Activated naive CD4-positive, alpha-beta T cell treated with anti-CD3 and anti-CD28 coated beads, Interleukin-2, amount 50 U/mL, for 72 hours (primary cell): ENCODE measurements around the gene PPBP. TPM values are rescaled to one million over a fixed set of nuclear protein-coding genes. Genes with fewer than 3 reads are reported as not detected.
"Not testable (repeated sequence)": the region's sequence is repeated elsewhere in the genome, so short reads cannot be mapped to it uniquely, and the experiment has no call there.

ENCODE experiments used
- ATAC-seq, 2 donors: fragments of 150-1000 bp; cut with Tn5 transposase; 2 replicates each; pipeline ENCODE4 v1.10.0; 2021; ENCODE audit warnings: mild to moderate bottlenecking in 2 of 2, moderate library complexity in 2 of 2
- DNase-seq, 2 donors: peaks; one replicate each; pipeline ENCODE4 v3.0.0; 2021 to 2022; ENCODE audit warnings: low spot score in 2 of 2
- H3K27ac Mint-ChIP-seq, 2 donors: one replicate each; pipeline ENCODE4 v1.8.0; 2022; ENCODE audit warnings: mild to moderate bottlenecking in 2 of 2, mixed read lengths in 2 of 2
- H3K36me3 Mint-ChIP-seq, 2 donors: one replicate each; pipeline ENCODE4 v1.8.0; 2022; ENCODE audit warnings: mixed read lengths in 2 of 2
- H3K9me3 Mint-ChIP-seq, 2 donors: one replicate each; pipeline ENCODE4 v1.8.0; 2022; ENCODE audit warnings: mixed read lengths in 2 of 2
- total RNA-seq, 2 donors: library from RNA; stranded (reverse); gene quantifications; one replicate each; pipeline ENCODE4 v1.2.3, GENCODE V29; 2022

PPBP gene
- total RNA-seq, 2 donors from 2014 or later = not detected

GRCh38 chr4:74006009-74006476 is 18.1 kb upstream of the PPBP start:
- Mint-ChIP-seq H3K27ac (no peak overlapping the region), H3K36me3 (no peaks in the 10 kb centered on the region)
- no peak for DNase-seq

GRCh38 chr4:74005528-74005927 is 17.5 kb upstream of the PPBP start:
- H3K9me3 Mint-ChIP-seq = peaks cover 0 to 3% of the 10 kb centered on the region in 2 donors
- H3K27ac Mint-ChIP-seq = no peak overlapping the region
- no peaks in the 10 kb centered on the region for H3K36me3 Mint-ChIP-seq
- DNase-seq (no peak), ATAC-seq (no peak)

More at GRCh38 chr4:74006009-74006476, 18.1 kb upstream of the PPBP start:
- ATAC-seq = no peak
- peaks cover 0 to 5% of the 10 kb centered on the region in 2 donors for H3K9me3 Mint-ChIP-seq

GRCh38 chr4:74004668-74005067 is 16.7 kb upstream of the PPBP start:
- Mint-ChIP-seq H3K36me3 (no peaks in the 10 kb centered on the region), H3K27ac (no peak overlapping the region), H3K9me3 (peaks cover 0 to 3% of the 10 kb centered on the region in 2 donors)
- ATAC-seq = no peak
- DNase-seq = no peak

GRCh38 chr4:74000301-74000700 is 12.3 kb upstream of the PPBP start:
- H3K27ac Mint-ChIP-seq = no peak overlapping the region
- ATAC-seq = no peak

GRCh38 chr4:73998040-73999011 is 10.3 kb upstream of the PPBP start, which contains the start of gene CXCL5:
Gene CXCL5, minus strand, starts transcription at chr4:73998677. Its CDS starts 96 bp downstream, at chr4:73998581.
- H3K27ac Mint-ChIP-seq = no peak within 1 kb of the TSS
- peaks cover 0 to 6% of the 10 kb centered on the region in 2 donors for H3K36me3 Mint-ChIP-seq
- DNase-seq (no peak), ATAC-seq (no peak)
- H3K9me3 Mint-ChIP-seq = peaks cover 0 to 3% of the 10 kb centered on the region in 2 donors

More at GRCh38 chr4:74000301-74000700, 12.3 kb upstream of the PPBP start:
- Mint-ChIP-seq H3K36me3 (peaks cover 0 to 6% of the 10 kb centered on the region in 2 donors), H3K9me3 (peaks cover 0 to 3% of the 10 kb centered on the region in 2 donors)
- no peak for DNase-seq

GRCh38 chr4:73992050-73992449 is 4.1 kb upstream of the PPBP start:
- no peaks in the 10 kb centered on the region for H3K9me3 Mint-ChIP-seq
- H3K36me3 Mint-ChIP-seq = no peaks in the 10 kb centered on the region
- ATAC-seq = no peak
- no peak for DNase-seq
- H3K27ac Mint-ChIP-seq = no peak overlapping the region

GRCh38 chr4:73991742-73992000 is 3.7 kb upstream of the PPBP start:
- Mint-ChIP-seq H3K36me3 (no peaks in the 10 kb centered on the region), H3K9me3 (no peaks in the 10 kb centered on the region), H3K27ac (no peak overlapping the region)
- DNase-seq (no peak), ATAC-seq (no peak)

- DNase-seq (no peak), ATAC-seq (no peak)
- Mint-ChIP-seq H3K27ac (no peak overlapping the region), H3K9me3 (no peaks in the 10 kb centered on the region), H3K36me3 (no peaks in the 10 kb centered on the region)
Measured at GRCh38 chr4:73990988-73991741, 3.2 kb upstream of the PPBP start.

- ATAC-seq = no peak
- no peak for DNase-seq
- no peak overlapping the region for H3K27ac Mint-ChIP-seq
- H3K9me3 Mint-ChIP-seq = no peaks in the 10 kb centered on the region
- no peaks in the 10 kb centered on the region for H3K36me3 Mint-ChIP-seq
Measured at GRCh38 chr4:73989928-73990327, 1.9 kb upstream of the PPBP start.

- ATAC-seq (no peak), DNase-seq (no peak)
- no peaks in the 10 kb centered on the region for H3K36me3 Mint-ChIP-seq
- no peaks in the 10 kb centered on the region for H3K9me3 Mint-ChIP-seq
- no peak overlapping the region for H3K27ac Mint-ChIP-seq
Measured at GRCh38 chr4:73989031-73989430, 1.0 kb upstream of the PPBP start.

- Mint-ChIP-seq H3K27ac (no peak overlapping the region), H3K9me3 (no peaks in the 10 kb centered on the region), H3K36me3 (no peaks in the 10 kb centered on the region)
- ATAC-seq (no peak), DNase-seq (no peak)
Measured at GRCh38 chr4:73985528-73985852, 2.5 kb downstream of the PPBP start.

- Mint-ChIP-seq H3K36me3 (no peaks in the 10 kb centered on the region), H3K9me3 (no peaks in the 10 kb centered on the region), H3K27ac (no peak overlapping the region)
- DNase-seq = no peak
- no peak for ATAC-seq
Measured at GRCh38 chr4:73984736-73985527, 3.1 kb downstream of the PPBP start.

- not testable (repeated sequence) for ATAC-seq, DNase-seq, H3K9me3 Mint-ChIP-seq, H3K36me3 Mint-ChIP-seq
- H3K27ac Mint-ChIP-seq = peak overlapping the region in 1 of 2 donors; percentile 65
Measured at GRCh38 chr4:73981175-73981574, 6.8 kb downstream of the PPBP start.

GRCh38 chr4:73979407-73979957 is 8.5 kb downstream of the PPBP start:
- Mint-ChIP-seq H3K9me3 (peaks cover 11 to 16% of the 10 kb centered on the region in 2 donors), H3K27ac (no peak overlapping the region), H3K36me3 (peaks cover 0 to 6% of the 10 kb centered on the region in 2 donors)
- ATAC-seq (no peak), DNase-seq (no peak)

GRCh38 chr4:73978886-73979285 is 9.1 kb downstream of the PPBP start:
- H3K27ac Mint-ChIP-seq = no peak overlapping the region
- ATAC-seq (no peak), DNase-seq (no peak)
- H3K36me3 Mint-ChIP-seq = peaks cover 0 to 6% of the 10 kb centered on the region in 2 donors
- H3K9me3 Mint-ChIP-seq = peaks cover 11 to 16% of the 10 kb centered on the region in 2 donors

GRCh38 chr4:73976716-73977115 is 11.3 kb downstream of the PPBP start:
- peaks cover 0 to 6% of the 10 kb centered on the region in 2 donors for H3K36me3 Mint-ChIP-seq
- DNase-seq (no peak), ATAC-seq (no peak)
- peaks cover 16 to 20% of the 10 kb centered on the region in 2 donors for H3K9me3 Mint-ChIP-seq
- H3K27ac Mint-ChIP-seq = no peak overlapping the region
